GM13977 (cell line): ENCODE results near the gene C1orf87.

Experiments used
- DNase-seq: peaks from one replicate; pipeline ENCODE4 v3.0.0; 2012; ENCODE audit warnings: low spot score
- CTCF ChIP-seq: IDR thresholded peaks from 2 replicates; pipeline ENCODE4 v1.5.1; 2012; ENCODE audit warnings: mild to moderate bottlenecking, control low read depth; ENCODE audit not compliant: insufficient read depth; ENCODE audit errors: extremely low read depth, missing control alignments
- in situ Hi-C: fragments of 300-500 bp; cut with MboI; formaldehyde crosslinking; loops from one replicate; pipeline ENCODE4 v1.12.0; 2022; ENCODE audit warnings: low sequenced_read_pairs, low pct_unique_long_range_greater_than_20kb, mixed read lengths, inconsistent platforms; ENCODE audit not compliant: unreplicated experiment

C1orf87 gene

GRCh38 chr1:60010690-60011089 is 62.9 kb downstream of the C1orf87 start:
- no peak for TF ChIP-seq CTCF
- no peak for DNase-seq
- in situ Hi-C loops: no loop called here

- TF ChIP-seq CTCF: no peak
- in situ Hi-C loops: no loop called here
- no peak for DNase-seq
Observed at GRCh38 chr1:60008500-60008899, 65.1 kb downstream of the C1orf87 start.

- no peak for TF ChIP-seq CTCF
- in situ Hi-C loops: no loop called here
- DNase-seq: no peak
Observed at GRCh38 chr1:60000625-60001024, 72.9 kb downstream of the C1orf87 start.

- no peak for TF ChIP-seq CTCF
- in situ Hi-C loops: no loop called here
- DNase-seq: no peak
Observed at GRCh38 chr1:59999746-60000145, 73.8 kb downstream of the C1orf87 start.

GRCh38 chr1:59999006-59999405 is 74.6 kb downstream of the C1orf87 start:
- in situ Hi-C loops: no loop called here
- no peak for TF ChIP-seq CTCF
- DNase-seq: no peak

GRCh38 chr1:59997479-59998115 is 76.0 kb downstream of the C1orf87 start:
- TF ChIP-seq CTCF: no peak
- in situ Hi-C loops: no loop called here
- no peak for DNase-seq
